ENCODE data around the gene RPA3. TPM values are rescaled to one million over a fixed set of nuclear protein-coding genes. Genes with fewer than 3 reads are reported as not detected.

RPA3 gene
- total RNA-seq, 1 experiment from 2014 or later, result 61.4 TPM

GRCh38 chr7:7706556-7707172 is 11.7 kb downstream of the RPA3 start:
- POLR2A ChIA-PET (ENCODE audit: low non-redundant PET), result no interaction called here
- DNase-seq (ENCODE audit: low spot score), result no peak
- CTCF ChIA-PET, result no interaction called here
- no peak overlapping the region for H3K27ac ChIP-seq (ENCODE audit: low read depth, low read length, poor library complexity, severe bottlenecking)
- H3K4me3 ChIP-seq (ENCODE audit: low read depth, low read length, poor library complexity, severe bottlenecking), result no peak overlapping the region
- no peaks in the 10 kb centered on the region for H3K27me3 ChIP-seq (replicated peaks; ENCODE audit: insufficient read depth, low read depth, low read length, poor library complexity)
- no peaks in the 10 kb centered on the region for H3K36me3 ChIP-seq (ENCODE audit: insufficient read depth, low read length, poor library complexity, severe bottlenecking)
- no peaks in the 10 kb centered on the region for H3K4me1 ChIP-seq (ENCODE audit: insufficient read depth, low read length, poor library complexity, severe bottlenecking)
- no TSS peak for BruUV-seq (replicated peaks)
- H3K9me3 ChIP-seq (ENCODE audit: low read depth, low read length, poor library complexity, severe bottlenecking), result no peaks in the 10 kb centered on the region
- TF ChIP-seq CTCF (conservative IDR thresholded peaks at IDR 0.05; ENCODE audit: low read depth, low read length), result no peak
- TF ChIP-seq EZH2 (IDR thresholded peaks at IDR 0.05; ENCODE audit: borderline replicate concordance, low read depth, low read length, poor library complexity, severe bottlenecking), result no peak
- intact Hi-C loops (cut with micrococcal nuclease; ENCODE audit: unreplicated experiment), result no loop called here

GRCh38 chr7:7706101-7706511 is 12.3 kb downstream of the RPA3 start:
- H3K27me3 ChIP-seq (replicated peaks; ENCODE audit: insufficient read depth, low read depth, low read length, poor library complexity), result no peaks in the 10 kb centered on the region
- intact Hi-C loops (cut with micrococcal nuclease; ENCODE audit: unreplicated experiment), result no loop called here
- ChIA-PET POLR2A (ENCODE audit: low non-redundant PET) (no interaction called here), CTCF (no interaction called here)
- H3K36me3 ChIP-seq (ENCODE audit: insufficient read depth, low read length, poor library complexity, severe bottlenecking), result no peaks in the 10 kb centered on the region
- H3K9me3 ChIP-seq (ENCODE audit: low read depth, low read length, poor library complexity, severe bottlenecking), result no peaks in the 10 kb centered on the region
- TF ChIP-seq EZH2 (IDR thresholded peaks at IDR 0.05; ENCODE audit: borderline replicate concordance, low read depth, low read length, poor library complexity, severe bottlenecking) (no peak), CTCF (conservative IDR thresholded peaks at IDR 0.05; ENCODE audit: low read depth, low read length) (no peak)
- no peak overlapping the region for H3K27ac ChIP-seq (ENCODE audit: low read depth, low read length, poor library complexity, severe bottlenecking)
- no peak for DNase-seq (ENCODE audit: low spot score)
- H3K4me1 ChIP-seq (ENCODE audit: insufficient read depth, low read length, poor library complexity, severe bottlenecking), result no peaks in the 10 kb centered on the region
- no TSS peak for BruUV-seq (replicated peaks)
- no peak overlapping the region for H3K4me3 ChIP-seq (ENCODE audit: low read depth, low read length, poor library complexity, severe bottlenecking)

GRCh38 chr7:7705318-7705717 is 13.1 kb downstream of the RPA3 start:
- Histone ChIP-seq H3K4me1 (ENCODE audit: insufficient read depth, low read length, poor library complexity, severe bottlenecking) (no peaks in the 10 kb centered on the region), H3K27me3 (replicated peaks; ENCODE audit: insufficient read depth, low read depth, low read length, poor library complexity) (no peaks in the 10 kb centered on the region), H3K36me3 (ENCODE audit: insufficient read depth, low read length, poor library complexity, severe bottlenecking) (no peaks in the 10 kb centered on the region), H3K9me3 (ENCODE audit: low read depth, low read length, poor library complexity, severe bottlenecking) (no peaks in the 10 kb centered on the region), H3K27ac (ENCODE audit: low read depth, low read length, poor library complexity, severe bottlenecking) (no peak overlapping the region), H3K4me3 (ENCODE audit: low read depth, low read length, poor library complexity, severe bottlenecking) (no peak overlapping the region)
- no peak for DNase-seq (ENCODE audit: low spot score)
- TF ChIP-seq CTCF (conservative IDR thresholded peaks at IDR 0.05; ENCODE audit: low read depth, low read length) (no peak), EZH2 (IDR thresholded peaks at IDR 0.05; ENCODE audit: borderline replicate concordance, low read depth, low read length, poor library complexity, severe bottlenecking) (no peak)
- POLR2A ChIA-PET (ENCODE audit: low non-redundant PET), result no interaction called here
- no TSS peak for BruUV-seq (replicated peaks)
- intact Hi-C loops (cut with micrococcal nuclease; ENCODE audit: unreplicated experiment), result no loop called here
- CTCF ChIA-PET, result no interaction called here
